AML-193 (cell line): Measurements from ENCODE around the gene TTYH2.
"Not testable (repeated sequence)": the region's sequence is repeated elsewhere in the genome, so short reads cannot be mapped to it uniquely, and the experiment has no call there.

ENCODE experiments used
- DNase-seq, 2 experiments: peaks; one replicate each; lab custom pipeline; 2025; lab: John Stamatoyannopoulos, UW

The TTYH2 gene

GRCh38 chr17:74237321-74237720 lies 23.9 kb downstream of the TTYH2 start:
- no peak for DNase-seq

GRCh38 chr17:74239172-74239571 lies 25.8 kb downstream of the TTYH2 start:
- no peak for DNase-seq

- no peak for DNase-seq
These were observed 27.3 kb downstream of the TTYH2 start for GRCh38 chr17:74240618-74241205.

DNA sequence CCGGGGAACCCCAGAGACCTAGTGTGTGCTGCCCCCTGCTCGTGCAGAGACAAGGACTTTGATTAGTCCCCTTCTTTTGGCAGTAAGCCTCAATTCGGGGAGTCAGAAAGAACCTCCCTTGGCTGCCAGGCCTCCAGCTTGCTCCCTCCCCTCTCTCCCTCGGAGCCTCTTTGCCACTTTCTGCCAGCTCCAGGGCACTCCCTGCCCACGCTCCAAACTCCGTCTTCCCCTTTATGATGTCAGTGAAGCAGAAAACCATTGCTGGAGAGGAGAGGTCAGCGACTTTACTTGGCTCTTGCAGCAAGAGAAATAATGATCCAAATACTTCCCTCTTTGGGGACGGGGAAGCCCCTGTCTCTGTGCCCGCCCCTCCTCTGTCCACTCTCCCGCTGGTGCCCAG lies 28.1 kb downstream of the TTYH2 start:
- DNase-seq, result no peak

DNA sequence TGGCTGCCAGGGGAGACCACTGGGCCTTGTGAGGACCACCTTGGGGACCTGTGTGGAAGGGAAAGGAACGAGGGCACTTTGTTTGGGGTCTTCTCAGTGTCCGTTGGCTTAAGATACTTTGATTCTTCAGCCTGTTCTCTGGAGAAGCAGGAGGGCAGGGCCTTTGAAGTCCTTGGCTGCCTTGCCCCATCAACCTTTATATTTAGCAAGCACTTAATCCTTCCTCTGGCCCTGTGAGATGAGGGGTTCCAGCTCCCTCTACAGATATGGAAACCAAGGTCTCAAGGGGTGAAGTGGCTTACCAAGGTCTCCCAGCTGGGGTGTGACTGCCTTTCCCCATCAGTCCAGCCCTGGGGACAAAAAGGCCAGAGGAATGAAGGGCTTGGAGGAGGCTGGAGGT lies 28.5 kb downstream of the TTYH2 start:
- no peak for DNase-seq

DNA sequence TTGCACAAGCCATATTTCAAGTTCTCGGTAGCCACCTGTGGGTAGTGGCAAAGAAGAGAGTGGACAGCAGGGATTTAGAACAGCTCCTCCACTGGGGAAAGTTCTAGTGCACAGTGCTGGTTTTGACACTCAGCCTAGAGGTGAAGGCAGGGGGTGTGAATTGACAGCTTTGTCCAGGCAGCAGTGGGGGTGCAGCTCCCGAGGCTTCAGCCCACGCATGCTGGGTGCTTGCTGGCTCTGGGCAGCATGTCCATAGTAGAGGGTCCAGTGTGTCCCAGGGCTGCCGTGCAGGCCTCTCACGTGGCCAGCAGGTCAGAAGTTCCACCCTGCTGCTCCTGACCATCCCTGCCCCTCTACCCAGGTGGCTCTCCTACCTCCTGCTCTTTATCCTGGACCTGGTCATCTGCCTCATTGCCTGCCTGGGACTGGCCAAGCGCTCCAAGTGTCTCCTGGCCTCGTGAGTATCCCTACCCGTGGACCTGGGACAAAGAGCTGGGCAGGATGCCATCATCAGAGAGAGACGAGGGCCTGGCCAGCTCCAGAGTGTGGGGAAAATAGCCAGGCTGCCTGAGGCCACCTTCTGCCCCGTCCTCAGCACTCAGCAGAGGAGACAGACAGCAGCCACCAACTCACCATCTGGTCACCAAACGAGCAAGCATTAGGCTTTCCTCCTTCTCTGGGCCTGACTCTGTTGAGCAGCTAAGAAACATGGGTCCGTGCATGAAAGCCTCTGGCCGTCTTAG lies 29.8 kb downstream of the TTYH2 start:
- no peak for DNase-seq

GRCh38 chr17:74244128-74244527 lies 30.8 kb downstream of the TTYH2 start:
- DNase-seq, result no peak

DNA sequence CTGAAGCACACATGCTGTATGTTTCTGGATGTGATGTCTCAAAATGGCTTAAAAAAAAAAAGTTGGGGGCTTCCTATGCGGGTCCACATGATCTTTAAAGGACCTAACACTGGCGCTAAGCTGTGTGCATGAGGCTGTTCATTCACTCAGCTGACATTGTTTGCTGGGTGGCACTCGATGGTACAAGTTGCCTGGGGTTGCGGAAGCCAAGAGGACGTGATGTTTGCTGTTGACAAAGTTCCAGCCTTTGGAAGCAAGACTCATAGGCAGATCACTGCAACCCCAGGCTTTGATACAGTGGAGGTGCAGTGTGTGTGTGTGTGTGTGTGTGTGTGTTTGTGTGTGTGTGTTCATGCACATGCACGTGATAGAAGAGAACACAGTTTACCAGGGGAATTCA lies 31.2 kb downstream of the TTYH2 start:
- no peak for DNase-seq

GRCh38 chr17:74245145-74245831 lies 31.9 kb downstream of the TTYH2 start:
- DNase-seq, result no peak

DNA sequence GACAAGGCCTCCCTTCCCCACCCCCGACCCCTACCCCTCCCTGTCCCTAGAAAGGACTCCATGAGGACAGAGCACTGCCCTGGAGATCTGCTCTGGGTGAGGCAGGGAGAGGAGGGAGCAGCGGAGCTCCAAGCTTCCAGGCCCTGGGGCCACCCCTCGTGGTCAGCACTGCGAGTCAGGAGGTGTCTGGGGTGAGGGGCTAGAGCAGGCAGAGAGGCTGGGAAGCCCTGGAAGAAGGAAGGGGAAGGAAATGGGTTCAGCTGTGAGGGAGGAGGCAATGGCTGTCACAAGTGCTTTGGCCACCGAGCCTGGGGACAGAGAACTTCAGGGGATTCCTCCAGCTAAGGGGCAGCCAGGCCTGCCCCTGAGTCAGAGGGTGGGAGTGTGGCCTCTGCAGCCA lies 32.5 kb downstream of the TTYH2 start:
- DNase-seq, result peak; percentile 6 to 21

DNA sequence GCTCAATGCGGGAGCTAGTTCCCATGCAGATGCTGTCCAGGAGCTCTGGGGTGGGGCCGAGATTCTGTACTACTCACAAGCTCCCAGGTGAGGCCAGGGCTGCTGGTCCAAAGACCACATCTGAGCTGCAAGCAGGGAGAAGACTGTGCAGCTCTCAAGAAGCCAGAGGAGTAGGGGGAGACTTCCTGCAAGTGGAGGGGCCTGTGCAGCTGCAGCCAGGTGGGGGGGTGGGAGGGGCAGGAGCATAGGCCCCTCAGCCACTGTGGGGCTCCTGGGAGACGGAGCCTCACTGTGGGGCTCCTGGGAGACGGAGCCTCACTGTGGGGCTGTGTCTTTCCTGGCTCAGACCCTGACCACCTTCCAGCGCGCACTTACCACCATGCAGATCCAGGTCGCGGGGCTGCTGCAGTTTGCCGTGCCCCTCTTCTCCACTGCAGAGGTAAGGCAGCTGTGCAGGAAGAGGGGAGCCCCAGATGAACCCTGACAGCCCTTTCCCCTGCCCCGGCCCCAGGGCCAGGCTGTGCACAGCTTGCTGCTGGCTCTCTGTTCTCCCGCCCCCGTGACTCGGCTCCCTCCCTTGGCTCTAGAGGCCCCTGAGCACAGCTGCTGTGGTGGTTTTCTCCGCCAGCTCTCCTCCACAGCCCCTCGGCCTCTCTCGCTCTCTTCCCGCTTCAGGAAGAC lies 36.4 kb downstream of the TTYH2 start:
- DNase-seq, result no peak

DNA sequence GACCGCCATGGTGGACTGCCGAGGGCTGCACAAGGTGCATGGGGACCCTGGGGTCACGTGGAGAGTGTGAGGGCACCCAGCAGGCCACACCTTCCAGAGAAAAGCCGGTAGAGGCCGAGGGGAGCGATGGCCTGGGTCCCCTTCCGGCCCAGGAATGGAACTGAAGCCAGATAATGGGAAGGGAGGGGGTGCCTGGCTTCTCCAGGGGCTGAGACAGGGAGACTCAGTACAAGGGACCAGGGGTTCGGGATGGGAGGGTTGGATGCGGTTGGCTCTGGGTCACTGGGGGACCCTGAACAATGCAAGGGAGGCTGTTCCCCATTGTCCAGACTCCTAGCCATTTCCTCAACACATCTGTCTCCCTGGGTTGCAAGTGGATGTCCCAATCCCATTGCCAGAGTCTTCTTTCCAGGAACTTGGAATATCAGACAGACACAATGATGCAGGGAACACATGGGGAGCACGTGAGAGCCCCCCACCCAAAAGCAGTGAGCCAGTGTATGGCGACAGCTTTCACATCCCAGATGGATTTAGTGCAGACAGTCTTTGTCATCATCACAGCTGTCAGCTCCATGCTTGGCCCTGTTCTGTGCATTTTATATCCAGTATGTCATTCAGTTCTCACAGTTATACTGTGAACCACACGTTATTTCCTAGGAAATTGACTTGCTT lies 37.1 kb downstream of the TTYH2 start:
- DNase-seq, result no peak

GRCh38 chr17:74251051-74251450 lies 37.7 kb downstream of the TTYH2 start:
- no peak for DNase-seq

- DNase-seq, result no peak
These were observed 38.2 kb downstream of the TTYH2 start for GRCh38 chr17:74251569-74251968.

DNA sequence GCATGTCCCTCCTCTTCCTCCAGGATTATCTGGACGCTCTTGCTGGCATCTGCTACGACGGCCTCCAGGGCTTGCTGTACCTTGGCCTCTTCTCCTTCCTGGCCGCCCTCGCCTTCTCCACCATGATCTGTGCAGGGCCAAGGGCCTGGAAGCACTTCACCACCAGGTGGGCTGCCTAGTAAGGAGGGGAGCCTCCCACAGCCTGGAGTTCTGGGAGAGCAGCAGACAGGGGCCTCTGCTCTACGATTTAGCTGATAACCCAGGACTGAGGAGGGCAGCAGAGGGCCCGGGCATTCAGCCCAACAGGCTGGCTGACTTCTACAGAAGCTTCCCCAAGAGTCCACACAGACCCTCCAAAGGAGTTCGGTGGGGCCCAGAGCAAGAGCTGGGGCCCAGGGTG lies 38.8 kb downstream of the TTYH2 start:
- DNase-seq, result no peak

GRCh38 chr17:74253036-74253435 lies 39.7 kb downstream of the TTYH2 start:
- no peak for DNase-seq

DNA sequence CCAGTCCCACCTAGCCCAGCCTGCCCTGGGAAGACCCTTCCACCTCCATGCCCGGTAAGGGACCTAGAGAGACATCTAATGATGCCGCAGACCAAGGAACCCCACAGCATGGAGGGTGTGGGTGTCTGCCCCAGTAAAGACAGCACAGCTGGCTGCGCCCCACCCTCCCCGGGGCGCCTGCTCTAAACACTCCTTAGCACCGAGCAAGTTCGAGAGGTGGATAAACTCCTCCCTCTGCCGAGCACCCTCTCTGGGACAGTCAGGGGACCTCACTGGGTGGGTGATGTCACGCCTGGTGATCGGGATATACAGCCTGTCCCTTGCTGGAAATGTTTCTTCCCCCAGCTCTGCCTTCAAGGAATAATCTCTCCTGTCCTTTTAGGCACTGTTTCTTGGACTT lies 43.9 kb downstream of the TTYH2 start:
- DNase-seq, result no peak

DNA sequence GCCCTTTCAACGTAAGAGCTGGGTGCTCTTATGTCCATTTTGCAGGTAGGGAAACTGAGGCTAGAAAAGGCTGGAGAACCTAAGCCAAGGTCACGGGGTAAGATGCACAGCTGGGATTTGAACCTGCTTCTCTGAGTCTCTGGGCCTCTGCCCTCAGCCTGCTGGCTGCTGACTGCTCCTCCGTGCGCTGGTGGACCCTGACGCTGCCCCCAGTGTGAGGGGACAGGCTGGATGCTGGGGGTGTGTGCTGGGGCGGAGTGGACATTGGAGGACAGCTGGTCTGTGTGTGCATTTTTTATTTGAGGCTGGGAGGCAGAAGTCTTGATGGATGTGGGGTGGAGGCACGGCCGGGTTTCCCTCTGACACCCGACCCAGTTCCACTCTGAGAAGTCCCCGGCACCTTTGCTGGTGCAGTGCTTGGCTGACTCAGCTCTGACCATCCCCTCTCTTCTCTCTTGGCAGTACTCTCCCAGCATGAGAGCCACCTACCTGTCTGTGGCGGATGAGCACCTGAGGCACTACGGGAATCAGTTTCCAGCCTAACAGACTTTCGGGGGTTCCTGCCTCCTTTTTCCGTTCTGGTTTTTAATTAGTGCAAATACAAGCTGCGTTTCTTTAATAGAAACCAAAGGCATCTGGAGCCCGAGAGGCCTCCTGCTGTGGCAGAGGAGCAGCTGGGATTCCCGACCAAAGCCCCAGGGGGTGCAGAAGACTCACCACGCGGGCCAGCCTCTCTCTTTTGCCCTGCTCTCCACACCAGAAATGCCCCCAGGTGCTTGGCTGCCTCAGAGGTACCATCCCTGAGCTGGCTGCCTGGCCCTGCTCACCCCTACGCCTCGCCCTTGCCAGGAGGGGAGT lies 46.5 kb downstream of the TTYH2 start:
- no peak for DNase-seq

- DNase-seq, result no peak
These were observed 47.1 kb downstream of the TTYH2 start for GRCh38 chr17:74260525-74260850.

- no peak for DNase-seq
These were observed 49.2 kb downstream of the TTYH2 start for GRCh38 chr17:74262601-74263000.

- DNase-seq, result not testable (repeated sequence)
These were observed 53.7 kb downstream of the TTYH2 start for GRCh38 chr17:74267054-74267453.
